AG09319 (cell line): ENCODE results near the gene DDA1.

Experiments
- DNase-seq: peaks from one replicate; pipeline ENCODE4 v3.0.0-alpha.2; 2010; ENCODE audit warnings: low read depth; ENCODE audit errors: extremely low read depth
- TF ChIP-seq, protein P1 (sequence below): IDR thresholded peaks from 2 replicates; pipeline ENCODE4 v1.5.1; 2011; ENCODE audit warnings: low read depth, mild to moderate bottlenecking, inconsistent platforms, low read length, moderate library complexity

DDA1 gene

DNA sequence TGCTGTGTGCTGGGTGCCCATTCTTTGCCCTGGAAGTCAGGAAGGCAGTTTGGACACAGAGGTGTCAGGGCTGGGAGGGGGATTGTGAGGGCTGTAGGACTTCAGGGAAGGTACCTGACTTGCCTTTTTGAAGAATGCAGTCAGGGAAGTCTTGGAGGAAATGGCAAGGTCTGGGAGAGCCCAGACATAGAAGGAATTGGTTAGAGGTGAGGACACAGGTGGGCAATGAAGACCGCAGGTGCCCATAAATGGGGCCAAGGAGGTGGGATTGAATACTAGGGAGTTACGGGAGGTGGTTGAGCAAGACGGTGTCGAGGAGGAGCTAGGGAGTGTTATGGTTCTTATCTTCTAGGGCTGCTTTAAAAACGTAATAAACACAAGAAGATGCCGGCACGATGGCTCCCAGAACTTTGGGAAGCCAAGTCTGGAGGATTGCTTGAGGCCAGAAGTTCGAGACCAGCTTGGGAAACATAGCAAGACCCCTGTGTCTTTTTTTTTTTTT is 1.4 kb upstream of the DDA1 start:
- TF ChIP-seq, protein P1, sequence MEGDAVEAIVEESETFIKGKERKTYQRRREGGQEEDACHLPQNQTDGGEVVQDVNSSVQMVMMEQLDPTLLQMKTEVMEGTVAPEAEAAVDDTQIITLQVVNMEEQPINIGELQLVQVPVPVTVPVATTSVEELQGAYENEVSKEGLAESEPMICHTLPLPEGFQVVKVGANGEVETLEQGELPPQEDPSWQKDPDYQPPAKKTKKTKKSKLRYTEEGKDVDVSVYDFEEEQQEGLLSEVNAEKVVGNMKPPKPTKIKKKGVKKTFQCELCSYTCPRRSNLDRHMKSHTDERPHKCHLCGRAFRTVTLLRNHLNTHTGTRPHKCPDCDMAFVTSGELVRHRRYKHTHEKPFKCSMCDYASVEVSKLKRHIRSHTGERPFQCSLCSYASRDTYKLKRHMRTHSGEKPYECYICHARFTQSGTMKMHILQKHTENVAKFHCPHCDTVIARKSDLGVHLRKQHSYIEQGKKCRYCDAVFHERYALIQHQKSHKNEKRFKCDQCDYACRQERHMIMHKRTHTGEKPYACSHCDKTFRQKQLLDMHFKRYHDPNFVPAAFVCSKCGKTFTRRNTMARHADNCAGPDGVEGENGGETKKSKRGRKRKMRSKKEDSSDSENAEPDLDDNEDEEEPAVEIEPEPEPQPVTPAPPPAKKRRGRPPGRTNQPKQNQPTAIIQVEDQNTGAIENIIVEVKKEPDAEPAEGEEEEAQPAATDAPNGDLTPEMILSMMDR, result no peak
- DNase-seq, result no peak

DNA sequence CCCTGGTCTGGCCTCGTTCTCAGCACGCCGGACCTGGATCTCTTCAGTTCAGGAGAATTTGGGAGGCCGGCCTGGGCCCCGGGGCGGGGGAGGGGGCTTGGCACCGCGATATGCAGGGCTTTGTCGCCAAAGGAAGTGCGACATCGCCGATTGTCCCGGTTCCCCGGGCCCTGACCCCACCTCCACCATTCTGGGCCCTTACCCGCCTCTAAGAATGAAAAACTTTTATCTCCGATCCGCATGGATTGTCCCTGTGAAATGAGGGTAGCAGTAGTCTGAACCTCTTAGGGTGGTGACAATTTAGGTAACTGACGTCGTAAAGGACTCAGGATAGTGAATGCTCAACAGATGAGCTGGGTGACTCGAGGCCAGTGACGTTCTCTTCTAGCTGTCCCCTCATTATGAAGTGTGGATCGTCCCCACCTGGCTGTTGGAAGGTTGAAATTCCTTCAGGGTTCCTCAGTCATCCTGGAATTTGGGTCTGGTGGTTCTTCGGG is 650 bp downstream of the DDA1 start:
- TF ChIP-seq, protein P1, result no peak
- DNase-seq, result no peak

DNA sequence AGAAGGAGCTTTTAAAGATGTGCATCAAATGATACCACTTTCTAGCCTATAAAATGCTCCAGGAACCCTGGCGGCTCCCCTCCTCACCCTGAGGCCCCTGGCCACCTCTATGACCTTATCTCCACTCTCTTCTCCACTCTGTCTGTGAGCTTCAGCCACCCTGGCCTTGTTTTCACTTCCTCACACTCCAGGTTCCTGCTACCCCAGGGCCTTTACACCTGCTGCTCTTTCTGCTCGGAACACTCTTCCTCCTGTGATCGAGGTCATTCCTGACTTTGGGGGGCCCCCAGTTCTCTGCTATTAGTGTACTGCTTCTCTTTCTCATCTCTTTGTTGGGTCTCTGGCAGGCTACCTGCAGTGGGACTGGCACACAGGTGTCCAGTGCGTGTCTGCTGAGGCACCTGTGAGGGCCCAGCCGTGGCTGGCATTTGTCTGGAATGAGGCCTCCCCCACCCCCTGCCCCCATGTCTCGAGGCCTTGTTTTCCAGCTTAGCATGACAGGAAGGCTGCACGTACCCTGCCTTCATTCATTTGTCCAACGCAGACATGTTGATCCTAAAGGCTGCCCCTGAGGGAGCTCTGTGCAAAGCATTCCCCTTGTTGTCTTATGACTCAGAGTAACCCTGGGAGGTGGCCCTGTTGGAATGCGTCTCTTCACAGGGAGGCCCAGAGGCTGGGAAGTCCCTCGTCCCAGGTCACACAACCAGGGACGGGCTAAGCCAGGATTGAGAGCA is 2.3 kb downstream of the DDA1 start:
- no peak for DNase-seq
- TF ChIP-seq, protein P1, result no peak

DNA sequence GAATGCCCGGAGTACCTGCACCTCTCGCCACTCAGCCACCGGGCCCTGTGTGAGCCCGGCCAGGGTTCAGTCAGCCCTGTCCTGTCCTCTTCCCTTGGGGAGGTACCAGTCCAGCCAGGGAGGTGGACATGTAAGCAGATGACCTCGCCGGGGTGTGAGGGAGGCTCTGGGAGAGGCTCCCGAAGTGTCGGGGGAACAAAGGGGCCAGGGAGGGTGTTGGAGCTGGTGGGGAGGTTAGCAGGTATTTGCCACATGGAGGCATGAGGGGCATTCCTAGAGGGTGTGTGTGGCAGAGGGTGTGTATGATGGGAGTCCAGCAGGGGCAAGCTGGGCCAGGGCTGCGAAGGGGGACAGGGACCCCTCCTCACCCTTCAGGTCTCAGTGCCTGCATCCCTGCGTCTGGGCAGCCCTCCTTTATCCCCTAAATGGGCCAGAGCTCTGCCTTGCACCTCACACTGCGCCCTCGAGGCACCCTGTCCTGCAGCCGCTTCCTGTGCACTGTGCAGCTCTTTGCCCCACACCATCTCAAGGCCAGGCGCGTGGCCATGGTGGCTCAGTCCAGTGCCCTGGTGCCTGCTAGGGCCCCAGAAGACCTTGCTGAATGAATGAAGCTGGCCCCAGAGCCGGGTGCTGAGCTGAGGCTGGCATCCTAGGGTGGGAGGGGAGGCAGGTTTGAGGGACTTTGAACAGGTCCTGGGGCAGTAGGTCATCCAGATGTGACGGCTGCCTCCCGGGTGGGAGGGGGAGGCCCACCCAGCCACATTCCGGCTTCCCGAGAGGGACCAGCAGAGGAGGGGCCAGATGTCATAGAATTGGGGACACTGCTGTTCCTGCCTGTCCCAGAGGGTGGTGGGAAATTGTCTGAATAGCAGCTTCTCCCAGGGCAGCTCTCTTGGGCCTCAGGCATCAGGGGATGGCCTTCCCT is 3.1 kb downstream of the DDA1 start:
- DNase-seq, result no peak
- TF ChIP-seq, protein P1, result no peak

DNA sequence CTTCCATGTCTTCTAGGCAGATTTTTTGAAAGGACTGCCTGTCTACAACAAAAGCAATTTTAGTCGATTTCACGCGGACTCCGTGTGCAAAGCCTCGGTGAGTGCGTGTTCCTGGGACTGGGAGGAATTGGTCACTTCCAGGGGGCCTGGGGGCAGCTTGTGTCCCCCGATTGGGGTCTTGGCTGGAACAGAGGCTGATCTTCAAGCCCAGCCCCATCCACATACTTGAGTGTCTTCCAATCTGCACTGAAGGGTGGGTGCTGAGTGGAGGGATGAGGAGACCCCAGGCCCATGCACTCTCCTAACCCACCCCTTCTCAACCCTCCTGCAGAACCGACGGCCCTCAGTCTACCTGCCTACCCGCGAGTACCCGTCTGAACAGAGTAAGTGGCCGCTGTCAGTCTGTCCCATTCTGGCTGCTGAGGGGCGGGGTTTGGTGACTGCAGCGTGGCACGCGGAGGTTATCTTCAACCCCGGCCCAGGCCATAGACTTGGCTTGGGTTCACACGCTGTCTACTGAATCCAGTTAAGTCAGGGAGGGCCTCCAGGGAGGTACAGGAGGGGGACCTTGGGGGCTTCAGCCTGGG is 4.7 kb downstream of the DDA1 start:
- TF ChIP-seq, protein P1, result no peak
- no peak for DNase-seq

DNA sequence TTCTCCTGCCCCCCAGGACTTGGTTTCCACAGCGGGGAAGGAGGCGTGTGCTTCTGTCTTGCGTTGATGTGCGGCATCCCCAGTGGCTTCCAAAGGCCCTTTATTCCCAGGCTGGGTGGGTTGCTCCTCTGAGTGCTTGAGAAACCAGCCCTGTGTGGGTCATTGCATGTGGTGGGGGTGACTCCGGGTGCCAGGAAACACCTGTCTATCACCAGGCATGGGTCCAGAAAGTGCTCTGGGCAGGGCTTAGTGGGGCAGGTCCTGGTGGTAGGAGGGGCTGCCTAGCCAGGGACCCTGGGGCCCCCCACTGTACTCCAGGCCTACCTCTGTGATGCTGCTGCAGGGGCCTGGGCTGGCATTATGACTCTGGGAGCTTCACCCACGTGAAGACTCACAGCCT is 9.6 kb downstream of the DDA1 start:
- TF ChIP-seq, protein P1, result no peak
- no peak for DNase-seq
